Lung (tissue), 12 donors: ENCODE measurements around the gene HTRA3. TPM values are rescaled to one million over a fixed set of nuclear protein-coding genes. Genes with fewer than 3 reads are reported as not detected.
A peak's percentile ranks its signal among the peaks of the same experiment; 100 is the strongest.

Source experiments
- ATAC-seq: fragments of 200-7000 bp; cut with Tn5 transposase; one replicate; pipeline ENCODE4 v1.9.1; 2020; ENCODE audit warnings: moderate number of reproducible peaks; ENCODE audit not compliant: insufficient read depth, low FRiP score
- DNase-seq, 3 donors: peaks; one replicate each; pipeline ENCODE4 v3.0.0-alpha.2; 2013 to 2017
- H3K27ac ChIP-seq, 2 donors: one replicate each; pipeline ENCODE4 v1.5.1; 2013; ENCODE audit warnings: mild to moderate bottlenecking in 2 of 2, moderate library complexity in 2 of 2, control low read depth in 1 of 2, inconsistent platforms in 1 of 2, low read depth in 1 of 2, low read length in 1 of 2
- H3K27me3 ChIP-seq, 3 donors: one replicate each; pipeline ENCODE4 v1.5.1; 2013; ENCODE audit warnings: low read length in 2 of 3; ENCODE audit not compliant: control insufficient read depth in 3 of 3, insufficient read depth in 3 of 3
- H3K36me3 ChIP-seq, 4 donors: one replicate each; pipeline ENCODE4 v1.5.1; 2013; ENCODE audit warnings: low read length in 4 of 4, mild to moderate bottlenecking in 1 of 4, moderate library complexity in 1 of 4; ENCODE audit not compliant: control insufficient read depth in 4 of 4, insufficient read depth in 4 of 4
- H3K4me1 ChIP-seq, 5 donors: one replicate each; pipeline ENCODE4 v1.5.1; 2013; ENCODE audit warnings: low read length in 5 of 5, mild to moderate bottlenecking in 2 of 5, moderate library complexity in 1 of 5; ENCODE audit not compliant: control insufficient read depth in 5 of 5, insufficient read depth in 5 of 5
- H3K4me3 ChIP-seq: one replicate; pipeline ENCODE4 v1.5.1; 2013; ENCODE audit warnings: mild to moderate bottlenecking, control low read depth, moderate library complexity
- H3K9ac ChIP-seq, 2 donors: one replicate each; pipeline ENCODE4 v1.5.1; 2013; ENCODE audit warnings: low read length in 2 of 2, control low read depth in 1 of 2; ENCODE audit not compliant: insufficient read depth in 1 of 2
- H3K9me3 ChIP-seq, 4 donors: one replicate each; pipeline ENCODE4 v1.5.1; 2013; ENCODE audit warnings: low read length in 3 of 4, mild to moderate bottlenecking in 1 of 4, moderate library complexity in 1 of 4; ENCODE audit not compliant: control insufficient read depth in 4 of 4, insufficient read depth in 3 of 4
- WGBS, 2 donors: extraction: QIAGEN DNeasy Blood & Tissue Kit; methylation state at CpG; one replicate each; pipeline ENCODE4 v1.1.7; 2013; 5-methylcytosine and 5-hydroxymethylcytosine counted together
- polyA plus RNA-seq, 2 donors: library from polyadenylated mRNA; stranded (reverse); fragments of 200-250 nt; gene quantifications; one replicate each; pipeline ENCODE4 v1.2.1, GENCODE V29; 2013
- total RNA-seq, 2 donors: library from RNA; depleted of rRNA in 1 of 2; stranded (reverse); fragments of >200 nt in 1 of 2; gene quantifications; one replicate each; pipeline ENCODE4 v1.2.1, GENCODE V29; 2014 to 2021
- TF ChIP-seq, protein P1 (sequence below): IDR thresholded peaks from 2 replicates; pipeline ENCODE4 v1.5.1; 2012; ENCODE audit warnings: mild to moderate bottlenecking; ENCODE audit errors: control extremely low read depth, extremely low read depth
- donor health status: control.
- donor health status: control.
- donor health status: Bipolar disorder and iron deficiency.
- donor health status: healthy.
- donor health status: DM: yes; HTN: yes; CAD: no.

The HTRA3 gene
- total and polyA plus RNA-seq, 4 donors: 9.5 to 23.5 (median 17.8) TPM

DNA sequence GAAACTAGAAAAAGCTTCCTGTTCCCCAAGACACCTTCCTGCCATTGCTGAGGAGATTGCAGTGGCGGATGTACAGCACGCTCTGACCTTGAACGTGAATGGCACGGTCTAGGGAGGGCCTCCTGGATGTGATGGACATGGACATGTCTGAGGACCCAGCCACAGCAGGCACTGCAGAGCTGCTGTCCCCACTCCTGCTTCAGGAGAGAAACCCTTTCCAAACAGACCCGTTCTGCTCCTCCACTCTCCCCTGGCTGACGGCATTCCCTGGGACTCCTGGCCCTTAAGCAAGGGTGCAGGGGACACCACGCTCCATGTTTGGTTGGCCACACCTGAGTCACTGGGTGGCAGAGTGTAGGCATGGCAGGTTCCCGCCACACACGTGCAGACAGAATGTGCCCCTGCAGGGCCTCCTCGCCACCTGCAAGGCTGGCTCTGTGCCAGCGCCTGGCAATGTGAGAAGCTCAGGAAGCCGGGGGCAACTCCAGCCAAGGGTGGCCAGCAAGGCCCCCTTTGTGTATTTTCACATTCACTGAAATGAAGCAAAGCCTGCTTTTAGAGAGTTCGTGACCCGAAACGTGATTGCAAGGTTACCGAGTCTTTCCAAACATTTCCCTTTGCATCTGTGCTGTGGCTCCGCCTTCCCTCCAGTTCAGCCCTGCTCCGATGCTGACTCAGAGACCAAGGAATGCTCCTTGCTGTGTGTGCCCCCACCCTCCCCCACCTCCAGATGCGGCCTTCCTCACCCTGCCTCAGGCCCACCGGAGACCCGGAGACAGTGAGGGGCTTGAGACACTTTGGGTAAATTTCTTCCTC lies 46.1 kb downstream of the HTRA3 start:
- peak; percentile 73 for ATAC-seq
- TF ChIP-seq, protein P1, sequence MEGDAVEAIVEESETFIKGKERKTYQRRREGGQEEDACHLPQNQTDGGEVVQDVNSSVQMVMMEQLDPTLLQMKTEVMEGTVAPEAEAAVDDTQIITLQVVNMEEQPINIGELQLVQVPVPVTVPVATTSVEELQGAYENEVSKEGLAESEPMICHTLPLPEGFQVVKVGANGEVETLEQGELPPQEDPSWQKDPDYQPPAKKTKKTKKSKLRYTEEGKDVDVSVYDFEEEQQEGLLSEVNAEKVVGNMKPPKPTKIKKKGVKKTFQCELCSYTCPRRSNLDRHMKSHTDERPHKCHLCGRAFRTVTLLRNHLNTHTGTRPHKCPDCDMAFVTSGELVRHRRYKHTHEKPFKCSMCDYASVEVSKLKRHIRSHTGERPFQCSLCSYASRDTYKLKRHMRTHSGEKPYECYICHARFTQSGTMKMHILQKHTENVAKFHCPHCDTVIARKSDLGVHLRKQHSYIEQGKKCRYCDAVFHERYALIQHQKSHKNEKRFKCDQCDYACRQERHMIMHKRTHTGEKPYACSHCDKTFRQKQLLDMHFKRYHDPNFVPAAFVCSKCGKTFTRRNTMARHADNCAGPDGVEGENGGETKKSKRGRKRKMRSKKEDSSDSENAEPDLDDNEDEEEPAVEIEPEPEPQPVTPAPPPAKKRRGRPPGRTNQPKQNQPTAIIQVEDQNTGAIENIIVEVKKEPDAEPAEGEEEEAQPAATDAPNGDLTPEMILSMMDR: no peak
- H3K4me1 ChIP-seq: peaks cover 0 to 23% (median 7%) of the 10 kb centered on the region in 5 donors
- no peaks in the 10 kb centered on the region for H3K36me3 ChIP-seq
- no peaks in the 10 kb centered on the region for H3K27me3 ChIP-seq
- H3K4me3 ChIP-seq: no peak overlapping the region
- DNase-seq: peak; percentile 61 to 74 (median 68)
- 27 to 31% methylated on average over 21 of the region's 21 CpGs for WGBS, 2 donors
- H3K9ac ChIP-seq: no peak overlapping the region
- peaks cover 0 to 3% (median 0%) of the 10 kb centered on the region in 4 donors for H3K9me3 ChIP-seq
- H3K27ac ChIP-seq: peak overlapping the region; percentile 15 to 60

DNA sequence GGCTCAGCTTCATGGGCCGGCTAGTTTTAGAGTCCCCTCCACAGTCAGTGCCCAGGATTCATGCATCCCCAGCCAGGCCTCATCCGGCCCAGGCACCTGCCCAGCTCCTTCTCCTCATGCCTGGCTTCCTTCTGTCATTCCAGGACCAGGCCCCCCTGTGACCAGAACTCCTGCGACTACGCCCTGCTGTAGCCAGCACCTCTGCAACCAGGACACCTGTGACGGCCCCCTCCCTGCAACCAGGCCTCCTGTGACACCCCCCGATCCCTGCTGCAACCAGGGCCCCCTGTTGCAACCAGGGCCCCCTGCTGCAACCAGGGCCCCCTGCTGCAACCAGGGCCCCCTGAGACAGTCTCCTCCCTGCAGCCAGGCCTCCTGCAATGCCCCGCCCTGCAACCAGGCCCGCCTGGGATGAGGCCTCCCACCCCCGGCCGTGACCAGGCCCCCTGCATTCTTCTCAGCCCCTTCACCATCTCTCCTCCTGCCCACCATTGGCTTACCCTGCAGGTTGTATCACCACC lies 46.8 kb downstream of the HTRA3 start:
- H3K4me3 ChIP-seq: no peak overlapping the region
- peaks cover 0 to 3% (median 0%) of the 10 kb centered on the region in 4 donors for H3K9me3 ChIP-seq
- no peak for DNase-seq
- no peak overlapping the region for H3K9ac ChIP-seq
- H3K4me1 ChIP-seq: peaks cover 0 to 23% (median 7%) of the 10 kb centered on the region in 5 donors
- TF ChIP-seq, protein P1: no peak
- peak overlapping the region in 1 of 2 donors; percentile 12 for H3K27ac ChIP-seq
- no peaks in the 10 kb centered on the region for H3K36me3 ChIP-seq
- ATAC-seq: no peak
- WGBS, 2 donors: 84 to 91% methylated on average over 10 of the region's 10 CpGs
- no peaks in the 10 kb centered on the region for H3K27me3 ChIP-seq

DNA sequence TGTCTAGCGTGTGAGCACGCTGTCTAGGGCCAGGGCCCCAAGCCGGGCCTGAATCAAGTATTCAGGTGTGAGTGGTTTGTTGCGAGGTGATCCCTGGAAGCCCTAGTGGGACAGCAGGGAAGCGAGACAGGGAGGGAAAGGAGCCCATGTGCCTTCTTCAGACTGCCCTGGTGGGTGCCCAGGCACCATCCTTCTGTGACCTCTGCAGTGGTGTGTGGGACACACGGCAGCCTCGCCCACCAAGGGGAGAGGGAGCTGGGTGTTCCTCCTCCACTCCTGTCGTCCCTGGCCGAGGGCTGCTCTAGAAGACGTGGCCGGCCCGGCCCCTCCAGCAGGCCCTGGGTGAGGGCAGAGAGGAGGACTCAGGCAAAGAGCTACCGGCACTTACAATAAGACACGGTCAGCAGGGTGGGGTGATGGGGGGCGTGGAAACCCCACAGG lies 47.4 kb downstream of the HTRA3 start:
- DNase-seq: no peak
- ATAC-seq: no peak
- TF ChIP-seq, protein P1: no peak
- H3K36me3 ChIP-seq: no peaks in the 10 kb centered on the region
- no peak overlapping the region for H3K9ac ChIP-seq
- no peak overlapping the region for H3K27ac ChIP-seq
- H3K9me3 ChIP-seq: no peaks in the 10 kb centered on the region
- H3K27me3 ChIP-seq: no peaks in the 10 kb centered on the region
- H3K4me1 ChIP-seq: peaks cover 0 to 23% (median 7%) of the 10 kb centered on the region in 5 donors
- 91 to 95% methylated on average over 15 of the region's 15 CpGs for WGBS, 2 donors
- H3K4me3 ChIP-seq: no peak overlapping the region
